ENCODE measurements around the gene CCDC15. TPM values are rescaled to one million over a fixed set of nuclear protein-coding genes. Genes with fewer than 3 reads are reported as not detected.

CCDC15 gene
- total and polyA plus RNA-seq, 5 donors from 2014 or later = 0.64 to 1.8 (median 1.1) TPM

DNA sequence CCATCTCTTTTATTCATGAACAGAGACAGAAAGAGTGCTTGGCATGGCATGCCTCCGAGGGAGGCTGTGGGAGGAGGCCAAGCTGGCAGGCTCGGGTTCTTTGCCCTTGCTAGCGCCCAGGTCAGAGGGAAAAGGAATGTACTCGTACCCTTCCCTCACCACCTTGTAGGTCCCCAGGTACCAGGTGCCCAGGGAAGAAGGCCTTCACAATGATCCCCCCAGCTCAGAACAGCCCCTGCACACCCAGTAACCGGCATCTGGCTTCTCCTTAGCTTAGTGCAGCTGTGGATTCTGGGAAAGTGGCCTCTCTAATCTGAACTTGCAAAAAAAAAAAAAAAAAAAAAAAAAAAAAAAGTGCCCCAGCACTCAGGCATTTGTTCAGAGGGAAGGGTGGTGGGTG is 33.6 kb upstream of the CCDC15 start:
- H3K4me3 ChIP-seq (ENCODE audit: low read depth, low read length) = peak overlapping the region; percentile 18
- H3K9me3 ChIP-seq (ENCODE audit: control insufficient read depth in 2 of 2, low read length in 2 of 2) = no peaks in the 10 kb centered on the region
- H3K36me3 Mint-ChIP-seq = peaks cover 3% of the 10 kb centered on the region
- peaks cover 0 to 2% (median 0%) of the 10 kb centered on the region in 7 donors for H3K9me3 Mint-ChIP-seq
- DNase-seq (no peak), ATAC-seq (ENCODE audit: low read depth in 2 of 2) (no peak)
- no peak overlapping the region for H3K27ac ChIP-seq (ENCODE audit: insufficient read depth, low read length, poor library complexity, severe bottlenecking)
- H3K27me3 ChIP-seq (ENCODE audit: control insufficient read depth, insufficient read depth, low read length) = no peaks in the 10 kb centered on the region
- H3K27me3 Mint-ChIP-seq = peaks cover 21% of the 10 kb centered on the region
- H3K4me1 Mint-ChIP-seq = peaks cover 0 to 26% (median 6%) of the 10 kb centered on the region in 4 donors
- H3K36me3 ChIP-seq (ENCODE audit: control insufficient read depth, insufficient read depth, low read length) = no peaks in the 10 kb centered on the region
- peaks cover 5% of the 10 kb centered on the region for H3K4me1 ChIP-seq (ENCODE audit: control insufficient read depth, insufficient read depth, low read length, poor library complexity, severe bottlenecking)
- H3K4me3 Mint-ChIP-seq = peak overlapping the region; percentile 55 to 81 (median 78)
- peak overlapping the region in 1 of 3 donors; percentile 40 for H3K27ac Mint-ChIP-seq

DNA sequence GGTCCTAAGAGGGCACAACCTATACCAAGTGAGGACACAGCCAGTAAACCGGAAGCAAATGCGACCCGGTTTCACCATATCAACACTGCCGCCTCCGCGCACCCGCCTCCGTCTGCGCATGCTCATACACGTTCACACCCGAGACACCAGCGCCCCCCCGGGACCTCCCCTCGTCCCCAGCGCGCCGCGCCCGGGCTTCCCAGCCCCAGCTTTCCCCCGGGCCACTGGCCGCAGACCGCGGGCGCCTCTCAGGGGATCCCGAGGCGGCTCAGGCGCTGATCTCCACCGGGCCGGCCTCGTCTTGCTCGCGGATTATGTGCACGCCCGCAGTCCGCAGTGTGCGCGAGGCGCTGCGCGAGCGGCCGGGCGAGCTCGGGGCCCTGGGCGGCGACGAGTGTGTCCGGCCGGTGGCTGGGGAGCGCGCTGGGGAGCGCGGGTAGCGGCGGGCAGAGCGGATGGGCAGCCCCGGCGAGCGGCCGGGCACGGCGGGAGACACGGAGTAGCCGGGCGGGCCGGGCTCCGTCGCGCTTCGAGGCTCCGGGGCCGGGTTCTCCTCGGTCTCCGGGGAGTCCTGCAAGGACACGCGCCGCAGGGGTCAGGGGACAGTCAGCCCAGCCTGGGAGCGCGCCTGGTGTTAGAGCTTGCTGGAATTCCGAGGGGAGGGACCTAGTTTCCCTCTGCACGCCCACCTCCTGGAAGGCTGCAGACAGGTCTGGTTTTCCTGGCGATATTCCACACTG is 33.0 kb upstream of the CCDC15 start:
- H3K4me3 Mint-ChIP-seq = peak overlapping the region; percentile 55 to 81 (median 78)
- peak overlapping the region; percentile 18 for H3K4me3 ChIP-seq (ENCODE audit: low read depth, low read length)
- no peaks in the 10 kb centered on the region for H3K9me3 Mint-ChIP-seq

DNA sequence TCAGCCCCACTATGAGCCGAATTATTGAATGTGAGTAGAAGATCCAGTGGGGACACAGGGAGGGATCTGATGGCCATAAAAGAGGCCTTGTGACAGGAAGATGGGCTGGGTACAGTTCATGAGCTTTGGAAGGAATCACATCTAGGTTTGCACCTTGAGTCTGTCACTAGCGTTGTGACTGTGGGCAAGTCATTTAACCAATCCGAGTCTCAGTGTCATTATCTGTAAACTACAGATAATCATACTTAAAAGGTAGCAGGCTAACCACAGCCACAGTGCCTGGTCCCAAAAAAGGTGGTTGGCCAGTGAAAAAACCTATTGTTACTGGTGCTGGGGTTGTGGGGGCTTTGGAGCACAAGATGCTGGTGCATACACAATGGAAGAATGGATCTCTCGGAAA is 31.2 kb upstream of the CCDC15 start:
- Mint-ChIP-seq H3K36me3 (peaks cover 3% of the 10 kb centered on the region), H3K27me3 (peaks cover 13% of the 10 kb centered on the region), H3K27ac (peak overlapping the region in 2 of 3 donors; percentile 9 to 53), H3K4me3 (peak overlapping the region in 2 of 4 donors; percentile 1 to 18), H3K4me1 (peaks cover 0 to 26% (median 6%) of the 10 kb centered on the region in 4 donors), H3K9me3 (no peaks in the 10 kb centered on the region)
- Histone ChIP-seq H3K27me3 (ENCODE audit: control insufficient read depth, insufficient read depth, low read length) (no peaks in the 10 kb centered on the region), H3K36me3 (ENCODE audit: control insufficient read depth, insufficient read depth, low read length) (no peaks in the 10 kb centered on the region), H3K4me3 (ENCODE audit: low read depth, low read length) (no peak overlapping the region), H3K27ac (ENCODE audit: insufficient read depth, low read length, poor library complexity, severe bottlenecking) (no peak overlapping the region), H3K9me3 (ENCODE audit: control insufficient read depth in 2 of 2, low read length in 2 of 2) (no peaks in the 10 kb centered on the region), H3K4me1 (ENCODE audit: control insufficient read depth, insufficient read depth, low read length, poor library complexity, severe bottlenecking) (peaks cover 5% of the 10 kb centered on the region)
- DNase-seq (no peak), ATAC-seq (ENCODE audit: low read depth in 2 of 2) (no peak)

More for the DNA sequence above, 33.0 kb upstream of the CCDC15 start:
- peak; percentile 76 to 78 for ATAC-seq (ENCODE audit: low read depth in 2 of 2)
- H3K36me3 Mint-ChIP-seq = peaks cover 3% of the 10 kb centered on the region
- H3K4me1 Mint-ChIP-seq = peaks cover 0 to 26% (median 6%) of the 10 kb centered on the region in 4 donors
- H3K27me3 Mint-ChIP-seq = peaks cover 16% of the 10 kb centered on the region
- Histone ChIP-seq H3K9me3 (ENCODE audit: control insufficient read depth in 2 of 2, low read length in 2 of 2) (no peaks in the 10 kb centered on the region), H3K27me3 (ENCODE audit: control insufficient read depth, insufficient read depth, low read length) (no peaks in the 10 kb centered on the region), H3K27ac (ENCODE audit: insufficient read depth, low read length, poor library complexity, severe bottlenecking) (no peak overlapping the region), H3K36me3 (ENCODE audit: control insufficient read depth, insufficient read depth, low read length) (no peaks in the 10 kb centered on the region), H3K4me1 (ENCODE audit: control insufficient read depth, insufficient read depth, low read length, poor library complexity, severe bottlenecking) (peaks cover 5% of the 10 kb centered on the region)
- peak; percentile 50 to 80 (median 69) for DNase-seq
- H3K27ac Mint-ChIP-seq = peak overlapping the region in 2 of 3 donors; percentile 16 to 40

DNA sequence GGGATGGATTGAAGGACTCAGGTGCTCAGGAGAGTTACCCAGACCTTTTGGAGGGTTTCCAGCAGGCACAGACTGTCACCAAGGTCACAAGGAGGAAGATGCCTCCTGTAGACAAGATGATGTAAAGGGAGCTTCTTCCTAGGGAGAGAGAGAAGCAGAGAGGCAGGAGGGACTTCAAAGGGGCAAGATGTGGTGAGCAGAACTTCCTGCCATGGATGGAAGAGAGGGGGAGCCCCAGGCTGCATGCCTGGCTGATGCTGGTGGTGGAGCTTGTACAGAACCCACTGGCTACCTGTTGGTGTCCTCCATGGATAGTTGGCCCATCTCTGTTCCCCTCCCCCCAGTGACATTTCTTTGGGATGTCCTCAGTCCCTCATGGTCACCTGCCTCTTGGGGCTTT is 30.7 kb upstream of the CCDC15 start:
- ATAC-seq (ENCODE audit: low read depth in 2 of 2) (peak in 1 of 2 donors; percentile 31), DNase-seq (peak in 1 of 3 donors; percentile 28)
- Mint-ChIP-seq H3K4me1 (peaks cover 0 to 26% (median 6%) of the 10 kb centered on the region in 4 donors), H3K4me3 (peak overlapping the region in 2 of 4 donors; percentile 1 to 34), H3K9me3 (no peaks in the 10 kb centered on the region), H3K27ac (peak overlapping the region in 1 of 3 donors; percentile 9), H3K36me3 (peaks cover 3% of the 10 kb centered on the region), H3K27me3 (peaks cover 13% of the 10 kb centered on the region)
- Histone ChIP-seq H3K27ac (ENCODE audit: insufficient read depth, low read length, poor library complexity, severe bottlenecking) (no peak overlapping the region), H3K36me3 (ENCODE audit: control insufficient read depth, insufficient read depth, low read length) (no peaks in the 10 kb centered on the region), H3K9me3 (ENCODE audit: control insufficient read depth in 2 of 2, low read length in 2 of 2) (no peaks in the 10 kb centered on the region), H3K4me1 (ENCODE audit: control insufficient read depth, insufficient read depth, low read length, poor library complexity, severe bottlenecking) (peaks cover 5% of the 10 kb centered on the region), H3K27me3 (ENCODE audit: control insufficient read depth, insufficient read depth, low read length) (no peaks in the 10 kb centered on the region), H3K4me3 (ENCODE audit: low read depth, low read length) (no peak overlapping the region)

DNA sequence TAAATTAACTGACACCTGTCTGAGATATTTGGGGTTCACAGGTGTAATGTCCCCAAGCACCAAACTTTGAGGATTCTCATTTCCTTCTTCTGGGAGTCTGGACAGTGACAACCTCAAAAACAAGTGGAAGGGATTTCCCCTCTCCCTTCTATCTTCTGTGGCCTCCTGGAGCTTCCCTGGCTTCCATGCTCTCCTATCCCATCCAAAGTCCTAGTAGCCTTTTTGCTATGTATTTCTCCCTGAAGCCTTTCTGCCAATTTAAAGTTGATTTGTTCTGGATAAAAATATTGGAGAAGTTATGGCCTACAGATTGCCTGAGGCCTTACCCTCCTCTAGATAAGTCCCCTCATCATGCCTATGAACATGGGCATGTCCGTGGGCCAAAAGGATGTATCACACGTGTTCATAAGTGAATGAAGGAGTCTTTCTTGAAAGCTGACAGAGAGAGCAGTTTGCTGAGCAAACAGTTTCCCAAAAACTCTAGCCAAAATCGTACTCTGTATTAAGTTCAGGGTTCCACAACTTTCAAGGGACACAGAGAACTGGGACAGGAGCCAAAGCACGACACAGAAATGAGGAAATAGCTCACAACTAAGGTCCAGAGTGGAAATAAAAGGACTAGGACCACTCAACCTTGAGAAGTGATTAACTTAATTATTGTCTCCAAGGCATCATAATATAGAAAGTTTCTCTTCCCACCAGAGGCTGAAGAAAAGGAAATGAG is 24.9 kb upstream of the CCDC15 start:
- H3K36me3 Mint-ChIP-seq = no peaks in the 10 kb centered on the region
- DNase-seq (no peak), ATAC-seq (ENCODE audit: low read depth in 2 of 2) (no peak)
- peaks cover 0 to 11% (median 7%) of the 10 kb centered on the region in 4 donors for H3K4me1 Mint-ChIP-seq
- Histone ChIP-seq H3K4me1 (ENCODE audit: control insufficient read depth, insufficient read depth, low read length, poor library complexity, severe bottlenecking) (no peaks in the 10 kb centered on the region), H3K27ac (ENCODE audit: insufficient read depth, low read length, poor library complexity, severe bottlenecking) (no peak overlapping the region), H3K9me3 (ENCODE audit: control insufficient read depth in 2 of 2, low read length in 2 of 2) (no peaks in the 10 kb centered on the region), H3K27me3 (ENCODE audit: control insufficient read depth, insufficient read depth, low read length) (peaks cover 1% of the 10 kb centered on the region), H3K4me3 (ENCODE audit: low read depth, low read length) (no peak overlapping the region), H3K36me3 (ENCODE audit: control insufficient read depth, insufficient read depth, low read length) (no peaks in the 10 kb centered on the region)
- no peaks in the 10 kb centered on the region for H3K9me3 Mint-ChIP-seq
- no peak overlapping the region for H3K27ac Mint-ChIP-seq
- H3K4me3 Mint-ChIP-seq = no peak overlapping the region
- no peaks in the 10 kb centered on the region for H3K27me3 Mint-ChIP-seq

DNA sequence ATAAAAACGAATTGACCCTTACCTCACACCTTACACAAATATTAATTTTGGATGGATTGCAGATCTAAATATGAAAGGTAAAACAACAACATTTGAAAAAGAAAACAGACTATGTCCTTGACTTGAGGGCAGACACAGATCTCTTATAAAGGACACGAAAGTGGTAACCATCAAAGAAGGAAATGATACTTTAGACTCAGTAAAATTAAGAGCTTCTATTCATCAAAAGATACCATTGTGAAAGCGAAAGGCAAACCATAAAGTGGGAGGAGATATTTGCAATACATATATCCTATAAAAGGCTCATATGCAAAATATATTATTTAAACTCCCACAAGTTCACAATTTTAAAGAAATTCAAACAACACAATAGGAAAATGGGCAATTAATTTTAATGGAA is 23.2 kb upstream of the CCDC15 start:
- ATAC-seq (ENCODE audit: low read depth in 2 of 2) (no peak), DNase-seq (peak in 1 of 3 donors; percentile 72)
- Histone ChIP-seq H3K27ac (ENCODE audit: insufficient read depth, low read length, poor library complexity, severe bottlenecking) (no peak overlapping the region), H3K36me3 (ENCODE audit: control insufficient read depth, insufficient read depth, low read length) (no peaks in the 10 kb centered on the region), H3K27me3 (ENCODE audit: control insufficient read depth, insufficient read depth, low read length) (peaks cover 1% of the 10 kb centered on the region), H3K4me1 (ENCODE audit: control insufficient read depth, insufficient read depth, low read length, poor library complexity, severe bottlenecking) (no peaks in the 10 kb centered on the region), H3K4me3 (ENCODE audit: low read depth, low read length) (no peak overlapping the region), H3K9me3 (ENCODE audit: control insufficient read depth in 2 of 2, low read length in 2 of 2) (no peaks in the 10 kb centered on the region)
- Mint-ChIP-seq H3K36me3 (no peaks in the 10 kb centered on the region), H3K27ac (peak overlapping the region in 2 of 3 donors; percentile 33 to 57), H3K27me3 (peaks cover 1% of the 10 kb centered on the region), H3K4me3 (no peak overlapping the region), H3K9me3 (no peaks in the 10 kb centered on the region), H3K4me1 (peaks cover 0 to 11% (median 6%) of the 10 kb centered on the region in 4 donors)

DNA sequence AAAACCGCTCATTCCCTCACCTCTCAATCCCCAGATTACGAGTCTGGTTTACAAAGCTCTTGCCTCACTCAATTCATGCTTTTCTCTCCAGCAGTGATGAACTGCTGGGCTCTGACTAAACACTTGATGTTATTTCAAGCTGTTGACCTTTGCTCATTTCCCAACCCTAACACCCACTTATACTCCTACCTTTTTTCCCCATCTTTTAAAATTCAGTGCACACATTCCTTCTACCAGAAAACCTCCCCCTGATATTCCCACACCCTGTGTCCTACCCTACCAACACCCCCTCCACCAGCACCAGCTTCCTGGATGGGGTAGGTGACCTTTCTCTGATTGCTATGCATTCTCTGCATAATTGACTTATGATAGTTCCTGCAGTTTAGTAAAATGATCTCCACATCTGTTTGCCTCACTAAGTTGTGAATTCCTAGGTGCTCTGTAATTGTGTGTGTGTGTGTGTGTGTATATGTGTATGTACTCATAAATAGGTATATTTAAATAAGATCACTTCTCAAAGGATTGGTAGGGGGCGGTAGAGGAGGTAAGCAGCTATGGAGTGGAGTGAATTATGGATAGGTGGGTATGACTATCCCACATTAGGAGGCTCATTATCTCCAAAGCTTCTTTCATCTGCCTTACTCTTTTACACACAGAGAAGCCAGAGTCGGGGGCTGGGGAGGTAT is 19.0 kb upstream of the CCDC15 start:
- ATAC-seq (ENCODE audit: low read depth in 2 of 2) (no peak), DNase-seq (no peak)
- H3K4me3 Mint-ChIP-seq = no peak overlapping the region
- H3K36me3 ChIP-seq (ENCODE audit: control insufficient read depth, insufficient read depth, low read length) = no peaks in the 10 kb centered on the region
- peaks cover 5% of the 10 kb centered on the region for H3K27me3 ChIP-seq (ENCODE audit: control insufficient read depth, insufficient read depth, low read length)
- H3K9me3 ChIP-seq (ENCODE audit: control insufficient read depth in 2 of 2, low read length in 2 of 2) = no peaks in the 10 kb centered on the region
- H3K4me3 ChIP-seq (ENCODE audit: low read depth, low read length) = no peak overlapping the region
- no peaks in the 10 kb centered on the region for H3K36me3 Mint-ChIP-seq
- peaks cover 16% of the 10 kb centered on the region for H3K27me3 Mint-ChIP-seq
- no peaks in the 10 kb centered on the region for H3K9me3 Mint-ChIP-seq
- H3K4me1 ChIP-seq (ENCODE audit: control insufficient read depth, insufficient read depth, low read length, poor library complexity, severe bottlenecking) = no peaks in the 10 kb centered on the region
- no peak overlapping the region for H3K27ac ChIP-seq (ENCODE audit: insufficient read depth, low read length, poor library complexity, severe bottlenecking)
- H3K4me1 Mint-ChIP-seq = peaks cover 0 to 11% (median 6%) of the 10 kb centered on the region in 4 donors
- no peak overlapping the region for H3K27ac Mint-ChIP-seq

Data from CD4-positive, CD25-positive, alpha-beta regulatory T cell (primary cell).